ENCODE measurements around the gene MAP2K3.
A peak's percentile ranks its signal among the peaks of the same experiment; 100 is the strongest.
"Not testable (repeated sequence)": the region's sequence is repeated elsewhere in the genome, so short reads cannot be mapped to it uniquely, and the experiment has no call there.

Gene MAP2K3

GRCh38 chr17:21319256-21319655 is 34.7 kb downstream of the MAP2K3 start:
- not testable (repeated sequence) for DNase-seq (ENCODE audit: low read depth); H3K4me3 ChIP-seq (ENCODE audit: low read depth, low read length)

- DNase-seq (ENCODE audit: low read depth); H3K4me3 ChIP-seq (ENCODE audit: low read depth, low read length): not testable (repeated sequence)
These were observed 35.3 kb downstream of the MAP2K3 start for GRCh38 chr17:21319686-21320375.

GRCh38 chr17:21320430-21320829 is 35.9 kb downstream of the MAP2K3 start:
- not testable (repeated sequence) for DNase-seq (ENCODE audit: low read depth); H3K4me3 ChIP-seq (ENCODE audit: low read depth, low read length)

GRCh38 chr17:21321061-21321460 is 36.5 kb downstream of the MAP2K3 start:
- not testable (repeated sequence) for DNase-seq (ENCODE audit: low read depth); H3K4me3 ChIP-seq (ENCODE audit: low read depth, low read length)

- H3K4me3 ChIP-seq (ENCODE audit: low read depth, low read length); DNase-seq (ENCODE audit: low read depth): not testable (repeated sequence)
These were observed 37.3 kb downstream of the MAP2K3 start for GRCh38 chr17:21321744-21322191.

- peak overlapping the region; percentile 54 for H3K4me3 ChIP-seq (ENCODE audit: low read depth, low read length)
- not testable (repeated sequence) for DNase-seq (ENCODE audit: low read depth)
These were observed 39.0 kb downstream of the MAP2K3 start for GRCh38 chr17:21323257-21324111.

- H3K4me3 ChIP-seq (ENCODE audit: low read depth, low read length); DNase-seq (ENCODE audit: low read depth): not testable (repeated sequence)
These were observed 40.2 kb downstream of the MAP2K3 start for GRCh38 chr17:21324741-21325140.

GRCh38 chr17:21327921-21328320 is 43.4 kb downstream of the MAP2K3 start:
- not testable (repeated sequence) for DNase-seq (ENCODE audit: low read depth); H3K4me3 ChIP-seq (ENCODE audit: low read depth, low read length)

- not testable (repeated sequence) for H3K4me3 ChIP-seq (ENCODE audit: low read depth, low read length); DNase-seq (ENCODE audit: low read depth)
These were observed 44.3 kb downstream of the MAP2K3 start for GRCh38 chr17:21328778-21329177.

- no peak for DNase-seq (ENCODE audit: low read depth)
- H3K4me3 ChIP-seq (ENCODE audit: low read depth, low read length): no peak overlapping the region
These were observed 46.1 kb downstream of the MAP2K3 start for GRCh38 chr17:21330436-21331160.

GRCh38 chr17:21336541-21337294 is 52.2 kb downstream of the MAP2K3 start:
- DNase-seq (ENCODE audit: low read depth): not testable (repeated sequence)

GRCh38 chr17:21337981-21338625 is 53.6 kb downstream of the MAP2K3 start:
- not testable (repeated sequence) for DNase-seq (ENCODE audit: low read depth); H3K4me3 ChIP-seq (ENCODE audit: low read depth, low read length)

More at GRCh38 chr17:21336541-21337294, 52.2 kb downstream of the MAP2K3 start:
- not testable (repeated sequence) for H3K4me3 ChIP-seq (ENCODE audit: low read depth, low read length)

- H3K4me3 ChIP-seq (ENCODE audit: low read depth, low read length): no peak overlapping the region
- no peak for DNase-seq (ENCODE audit: low read depth)
These were observed 54.5 kb downstream of the MAP2K3 start for GRCh38 chr17:21339011-21339410.

- not testable (repeated sequence) for H3K4me3 ChIP-seq (ENCODE audit: low read depth, low read length); DNase-seq (ENCODE audit: low read depth)
These were observed 55.1 kb downstream of the MAP2K3 start for GRCh38 chr17:21339571-21339970.

- not testable (repeated sequence) for H3K4me3 ChIP-seq (ENCODE audit: low read depth, low read length); DNase-seq (ENCODE audit: low read depth)
These were observed 55.9 kb downstream of the MAP2K3 start for GRCh38 chr17:21340407-21340806.

- not testable (repeated sequence) for DNase-seq (ENCODE audit: low read depth); H3K4me3 ChIP-seq (ENCODE audit: low read depth, low read length)
These were observed 56.8 kb downstream of the MAP2K3 start for GRCh38 chr17:21341279-21341678.

GRCh38 chr17:21341925-21342540 is 57.5 kb downstream of the MAP2K3 start:
- not testable (repeated sequence) for H3K4me3 ChIP-seq (ENCODE audit: low read depth, low read length); DNase-seq (ENCODE audit: low read depth)

Measured in skeletal muscle cell (primary cell).